Stimulated activated CD4-positive, alpha-beta T cell treated with anti-CD3 and anti-CD28 coated beads, Interleukin-1b, Interleukin-23, amount 100 ng/mL, for 1 hour (primary cell): Measurements from ENCODE around the gene BGN.

ENCODE experiments used
- DNase-seq, 2 donors: peaks; one replicate each; pipeline ENCODE4 v3.0.0-alpha.2; 2020; ENCODE audit warnings: low read depth in 2 of 2

The BGN gene

DNA sequence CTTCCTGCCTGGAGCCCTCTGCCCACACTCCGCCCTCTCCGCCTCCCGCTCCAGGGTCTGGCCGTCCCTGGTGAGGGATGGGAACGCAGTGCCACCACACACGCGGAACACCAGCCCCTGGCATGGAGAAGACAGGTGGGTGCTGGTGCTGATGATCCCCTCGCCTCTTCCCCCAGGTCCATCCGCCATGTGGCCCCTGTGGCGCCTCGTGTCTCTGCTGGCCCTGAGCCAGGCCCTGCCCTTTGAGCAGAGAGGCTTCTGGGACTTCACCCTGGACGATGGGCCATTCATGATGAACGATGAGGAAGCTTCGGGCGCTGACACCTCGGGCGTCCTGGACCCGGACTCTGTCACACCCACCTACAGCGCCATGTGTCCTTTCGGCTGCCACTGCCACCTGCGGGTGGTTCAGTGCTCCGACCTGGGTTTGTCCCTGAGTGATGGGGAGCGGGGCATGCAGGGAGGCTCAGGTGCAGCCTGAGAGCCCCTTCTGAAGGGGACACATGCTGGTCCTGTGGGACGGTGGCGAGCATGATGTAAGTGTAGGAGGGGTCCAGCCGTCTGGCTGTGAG is 9.8 kb downstream of the BGN start:
- no peak for DNase-seq

DNA sequence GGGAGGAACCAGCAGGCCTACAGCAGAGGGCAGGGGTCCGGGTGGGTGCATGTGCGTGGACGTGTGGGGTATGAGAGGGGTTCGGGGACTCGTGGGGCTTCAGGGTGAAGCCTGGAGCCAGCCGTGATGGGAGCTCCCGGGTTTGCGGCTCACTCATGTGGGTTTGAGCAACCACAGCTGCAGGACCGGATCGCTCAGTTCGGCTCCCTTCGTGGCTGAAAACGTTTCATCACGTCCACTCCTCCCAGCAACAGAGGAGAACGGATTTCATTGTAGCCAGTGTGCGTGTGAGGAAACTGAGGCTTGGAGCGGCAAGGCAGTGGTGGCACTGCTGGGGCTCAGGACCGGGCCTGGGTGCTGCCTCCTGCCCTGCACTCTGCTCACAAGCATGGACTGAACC is 10.6 kb downstream of the BGN start:
- DNase-seq = no peak

DNA sequence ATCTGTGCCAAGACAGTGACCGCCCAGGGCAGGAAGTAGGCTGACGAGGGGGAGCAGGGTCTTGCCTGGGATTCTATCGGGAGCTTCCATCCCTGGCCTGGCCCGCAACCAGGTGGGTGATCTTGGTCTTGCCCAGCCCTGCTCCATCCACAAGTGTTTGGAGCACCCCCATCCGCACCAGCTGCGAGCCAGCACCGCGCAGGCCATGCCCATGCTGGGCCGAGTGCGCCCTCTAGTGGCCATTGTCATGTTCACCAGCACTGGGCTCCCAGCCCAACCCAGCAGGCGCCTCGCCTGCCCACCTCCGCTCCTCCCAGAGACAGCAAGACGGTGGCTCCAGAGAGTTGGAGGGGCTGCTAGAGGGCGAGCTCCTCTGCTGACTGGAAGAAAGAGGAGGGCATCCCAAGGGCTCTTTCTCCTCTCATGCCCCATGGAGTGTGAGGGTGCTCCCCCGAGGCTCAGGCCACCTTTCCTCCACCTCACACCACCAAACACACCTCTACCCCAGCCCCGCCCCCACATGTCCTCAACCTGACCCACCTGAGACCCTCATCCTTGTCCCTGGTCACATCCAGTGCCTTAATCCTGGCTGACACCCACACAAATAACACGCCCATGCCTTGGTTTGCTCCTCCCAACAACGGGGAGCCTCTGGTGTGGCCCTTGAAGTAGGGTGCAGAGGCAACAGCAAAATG is 12.9 kb downstream of the BGN start:
- peak; percentile 61 to 77 for DNase-seq

DNA sequence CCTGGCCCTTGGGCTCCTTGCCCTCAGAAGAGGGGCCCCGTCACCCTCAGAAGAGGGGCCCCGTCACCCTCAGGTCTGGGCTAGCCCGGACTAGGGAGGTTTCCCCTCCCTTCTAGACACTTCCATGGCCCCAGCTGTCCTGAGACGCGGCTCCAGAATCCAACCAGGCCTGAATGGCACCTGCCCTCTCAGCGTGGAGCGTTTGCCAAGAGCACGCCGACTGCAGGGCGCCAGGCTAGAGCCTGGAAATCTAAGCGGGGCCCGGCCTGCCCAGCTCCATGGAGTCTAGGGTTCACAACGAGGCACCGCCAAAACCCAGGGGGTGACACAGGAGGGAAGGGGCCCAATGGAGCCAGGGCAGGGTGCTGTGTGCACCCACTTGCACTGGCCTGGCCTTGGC is 14.8 kb downstream of the BGN start:
- no peak for DNase-seq

DNA sequence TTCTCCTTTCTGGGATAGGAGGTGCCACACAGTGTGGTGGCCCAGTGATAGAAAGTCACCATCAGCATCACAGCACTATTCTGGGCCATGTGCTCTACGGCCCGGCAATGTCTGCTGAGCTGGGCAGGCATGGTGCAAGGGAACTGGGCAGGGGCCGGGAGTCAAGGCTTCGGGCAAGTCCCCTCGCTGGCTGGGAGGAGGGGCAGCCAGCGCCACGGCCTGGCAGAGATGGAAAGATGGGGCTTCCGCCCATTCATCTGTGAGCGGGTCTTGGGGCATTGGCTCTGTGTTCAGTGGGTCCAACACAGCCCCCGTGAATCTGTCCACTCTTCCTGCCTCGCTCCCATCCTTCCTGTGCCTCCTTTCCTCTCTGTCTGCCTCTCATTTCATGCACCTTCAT is 15.6 kb downstream of the BGN start:
- DNase-seq = no peak

DNA sequence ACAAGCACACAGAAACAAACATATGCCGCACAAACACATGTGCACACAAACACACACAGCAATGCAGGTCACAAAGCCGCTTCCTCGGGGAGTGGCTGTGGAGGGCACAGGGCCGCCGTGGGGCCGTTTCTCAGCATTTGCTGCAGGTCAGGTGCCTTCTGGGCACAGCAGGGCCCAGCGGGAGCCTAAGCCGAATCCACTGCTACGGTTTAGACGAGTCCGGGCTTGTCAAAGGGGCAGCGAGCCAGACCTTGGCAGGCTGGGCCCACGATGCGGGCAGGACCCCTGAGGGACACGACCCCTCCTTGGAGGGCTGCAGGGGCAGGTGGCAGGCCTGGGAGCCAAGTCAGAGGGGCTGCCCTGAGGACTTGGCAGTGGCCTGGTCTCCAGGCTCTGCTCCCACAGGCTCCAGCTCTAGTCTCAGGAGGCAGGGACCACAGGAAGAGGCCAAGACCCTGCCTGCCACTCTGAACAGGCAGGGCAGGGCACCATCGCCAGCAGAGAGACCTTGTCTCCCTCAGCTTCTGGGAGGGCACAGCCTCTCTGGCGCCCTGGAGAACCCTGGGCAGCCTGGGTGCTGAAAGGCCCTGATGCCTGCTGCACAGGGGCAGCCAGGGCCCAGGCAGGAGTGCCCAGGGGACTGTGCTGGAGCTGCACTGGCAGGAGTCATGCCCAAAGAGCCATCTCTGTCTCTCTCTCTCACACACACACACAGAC is 17.2 kb downstream of the BGN start:
- no peak for DNase-seq

DNA sequence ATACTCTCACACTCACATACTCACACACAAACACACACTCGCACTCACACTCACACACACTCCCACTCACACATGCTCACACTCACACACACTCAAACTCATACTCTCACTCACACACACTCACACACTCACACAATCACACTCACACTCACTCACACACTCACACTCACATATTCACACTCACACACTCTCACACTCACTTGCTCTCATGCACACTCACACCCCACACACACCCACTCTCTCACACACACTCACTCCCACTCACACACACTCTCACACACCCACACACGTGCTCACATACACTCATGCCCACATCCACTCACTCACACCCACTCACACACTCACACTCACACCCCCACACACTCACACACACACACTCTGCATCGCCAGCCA is 17.7 kb downstream of the BGN start:
- DNase-seq = no peak

DNA sequence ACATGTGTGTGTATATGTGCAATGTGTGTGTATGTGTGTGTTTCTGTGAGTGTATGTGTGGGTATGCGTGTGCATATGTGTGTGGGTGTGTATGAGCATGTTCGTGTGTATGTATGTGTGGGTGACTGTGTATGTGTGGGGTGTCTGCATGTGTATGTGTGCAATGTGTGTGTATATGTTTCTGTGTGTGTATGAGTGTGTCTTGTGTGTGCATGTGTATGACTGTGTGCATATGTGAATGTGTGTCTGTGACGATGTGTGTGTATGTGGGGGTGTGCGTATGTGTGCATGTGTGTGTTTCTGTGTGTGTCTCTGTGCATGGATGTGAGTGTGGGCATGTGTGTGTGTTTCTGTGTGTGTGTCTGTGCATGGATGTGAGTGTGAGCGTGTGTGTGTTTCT is 18.5 kb downstream of the BGN start:
- no peak for DNase-seq

DNA sequence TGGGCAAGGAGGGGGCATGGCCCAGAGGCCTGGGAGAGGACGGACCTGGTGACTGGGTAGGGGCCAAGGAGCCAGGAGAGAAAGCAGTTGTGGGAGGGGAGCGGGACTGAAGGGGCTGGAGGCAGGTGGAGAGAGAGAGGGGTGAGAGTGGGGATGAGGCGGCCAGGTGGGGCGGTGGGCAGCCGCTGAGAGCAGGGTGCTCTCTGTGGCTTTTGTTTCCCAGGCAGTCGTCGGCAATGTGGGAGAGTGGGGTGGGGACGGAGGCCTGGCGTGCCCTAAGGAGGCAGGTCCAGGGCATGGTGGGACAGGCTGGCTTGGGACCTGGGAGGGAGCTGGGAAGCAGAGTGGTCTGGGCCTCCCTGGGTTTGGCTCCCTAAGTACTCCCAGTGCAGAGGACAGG is 19.5 kb downstream of the BGN start:
- no peak for DNase-seq

DNA sequence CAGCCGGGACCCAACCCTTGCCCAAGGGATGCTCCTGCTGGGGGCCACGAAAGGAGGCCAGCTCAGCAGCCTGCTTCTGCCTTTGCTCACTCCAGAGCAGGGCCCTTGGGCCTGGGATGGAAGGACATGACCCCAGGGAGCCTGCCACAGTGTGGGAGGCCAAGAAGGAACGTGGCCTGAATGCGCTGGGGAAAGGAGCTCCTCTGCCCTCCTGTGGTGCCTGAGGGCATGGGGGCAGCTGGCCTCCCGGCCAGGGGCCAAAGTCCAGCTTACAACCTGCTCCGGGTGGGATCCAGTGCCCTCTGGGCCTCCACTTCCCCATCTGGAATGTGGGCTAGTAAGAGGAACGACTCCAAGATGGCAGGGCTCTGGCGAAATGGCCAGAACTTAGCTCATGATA is 20.7 kb downstream of the BGN start:
- DNase-seq = no peak

DNA sequence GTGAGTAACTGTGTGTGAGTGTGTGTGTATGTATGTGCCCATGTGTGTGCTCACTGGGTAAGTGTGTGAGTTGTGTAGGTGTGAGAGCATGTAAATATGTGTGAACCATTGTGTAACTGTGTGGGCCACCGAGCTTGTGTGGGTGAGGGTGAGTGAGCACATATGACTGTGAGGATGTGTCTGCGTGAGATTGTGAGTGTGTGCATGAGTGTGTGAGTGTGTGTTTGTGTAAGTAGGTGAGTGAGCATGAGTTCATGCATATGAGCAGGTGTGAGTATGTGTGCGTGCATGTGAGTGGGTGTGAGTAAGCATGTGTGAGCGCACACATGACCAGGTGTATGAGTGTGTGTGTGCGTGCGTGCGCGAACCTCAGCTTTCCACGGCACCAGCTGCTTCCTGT is 21.3 kb downstream of the BGN start:
- no peak for DNase-seq

DNA sequence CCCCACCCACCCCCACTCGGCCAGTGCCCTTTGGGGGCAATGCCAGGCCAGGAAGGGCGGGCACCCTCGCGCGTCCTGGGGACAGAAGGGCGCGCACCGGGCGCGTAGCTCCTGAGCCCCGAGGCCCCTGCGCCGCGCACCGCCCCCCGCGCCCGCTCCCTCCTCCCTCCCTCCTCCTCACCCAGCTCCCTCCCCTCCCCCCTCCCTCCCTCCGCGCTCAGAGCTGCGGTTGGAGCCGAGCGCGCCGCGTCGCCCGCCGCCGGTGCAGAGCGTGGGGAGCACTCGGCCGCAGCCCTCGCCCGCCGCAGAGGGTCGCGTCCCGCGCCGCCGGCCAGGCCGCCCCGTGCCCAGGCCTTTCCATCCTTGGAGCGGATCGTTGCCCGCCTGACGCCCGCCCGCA is 22.6 kb downstream of the BGN start, which contains the start of gene ATP2B3:
ATP2B3 (plus strand) TSS at position 220 of the 400 bp plus-strand sequence. CDS start 18,606 bp downstream, outside the sequence.
- no peak for DNase-seq

DNA sequence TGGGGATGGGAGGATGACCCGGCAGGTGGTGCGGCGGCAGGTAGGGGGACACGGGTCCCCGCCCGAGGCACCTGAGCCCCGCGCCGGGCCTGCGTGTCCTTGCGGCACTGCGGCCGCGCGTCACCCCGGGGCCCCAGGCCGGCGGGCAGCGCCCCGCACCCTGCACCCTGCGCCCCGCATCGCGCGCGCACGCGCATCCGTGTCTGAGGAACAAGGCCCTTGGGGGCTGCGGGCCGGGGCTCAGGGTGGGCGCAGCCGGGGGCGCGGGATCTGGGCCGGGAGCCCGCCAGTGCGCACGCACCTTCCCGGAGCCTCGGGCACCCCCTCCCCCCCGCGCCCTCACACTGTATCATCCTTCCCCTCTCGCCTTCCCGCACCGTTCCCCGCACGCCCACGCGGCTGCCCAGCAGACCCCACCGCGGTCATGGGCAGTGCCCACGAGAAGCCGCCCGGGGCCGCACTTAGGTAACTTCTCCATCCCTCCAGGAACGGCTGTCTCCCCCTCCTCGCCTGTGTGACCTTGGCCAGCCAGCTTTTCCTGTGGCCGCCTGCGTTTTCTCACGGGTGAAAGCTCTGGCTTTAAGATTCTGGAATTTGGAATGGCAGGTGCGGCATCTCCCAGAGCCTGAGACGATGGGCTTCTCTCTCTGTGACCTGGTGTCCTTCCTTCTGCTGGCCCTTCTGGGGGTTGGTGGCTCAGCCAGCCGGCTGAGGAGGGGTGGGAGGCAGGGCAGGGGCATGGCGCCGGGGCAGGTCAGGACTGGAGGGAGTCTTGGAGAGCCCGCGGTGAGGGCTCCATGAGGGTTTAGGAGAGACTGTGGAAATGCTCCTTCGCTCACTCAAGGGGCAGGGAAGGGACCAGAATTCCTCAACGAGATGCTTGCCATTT is 23.4 kb downstream of the BGN start:
- no peak for DNase-seq

DNA sequence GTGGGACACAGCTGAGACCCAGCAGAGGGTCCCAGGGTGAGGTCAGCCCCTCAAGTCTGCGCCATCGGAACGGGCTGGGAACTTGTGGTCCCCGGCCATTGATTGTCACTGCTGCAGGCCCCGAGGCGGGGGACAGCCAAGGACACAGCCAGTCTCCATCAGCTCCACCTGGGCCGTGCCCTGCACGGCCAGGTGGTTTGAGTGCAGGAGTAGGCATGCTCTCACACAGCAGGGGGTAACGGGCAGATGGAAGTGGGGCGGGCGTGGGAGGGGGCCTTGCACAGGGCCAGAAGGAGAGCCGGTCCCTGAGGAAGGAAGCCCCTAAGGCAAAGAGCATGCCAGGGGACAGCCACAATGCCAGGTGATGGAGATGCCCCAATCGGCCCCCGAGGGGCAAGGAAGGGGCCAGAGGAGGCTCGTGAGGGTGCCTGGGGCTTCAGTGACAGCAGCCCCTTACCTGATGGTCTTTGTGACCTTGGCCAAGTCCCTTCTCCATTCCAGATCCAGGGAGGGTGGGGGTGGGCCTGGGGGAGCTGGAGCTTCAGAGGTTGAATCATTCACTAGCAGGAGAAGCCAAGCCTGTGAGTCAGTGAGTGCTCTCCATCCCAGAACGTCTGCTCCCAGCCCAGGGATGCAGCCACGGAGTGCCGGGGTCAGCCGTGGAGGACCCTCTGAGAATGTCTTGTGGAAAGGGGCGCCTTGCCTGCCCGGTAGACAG is 24.9 kb downstream of the BGN start:
- DNase-seq = no peak

DNA sequence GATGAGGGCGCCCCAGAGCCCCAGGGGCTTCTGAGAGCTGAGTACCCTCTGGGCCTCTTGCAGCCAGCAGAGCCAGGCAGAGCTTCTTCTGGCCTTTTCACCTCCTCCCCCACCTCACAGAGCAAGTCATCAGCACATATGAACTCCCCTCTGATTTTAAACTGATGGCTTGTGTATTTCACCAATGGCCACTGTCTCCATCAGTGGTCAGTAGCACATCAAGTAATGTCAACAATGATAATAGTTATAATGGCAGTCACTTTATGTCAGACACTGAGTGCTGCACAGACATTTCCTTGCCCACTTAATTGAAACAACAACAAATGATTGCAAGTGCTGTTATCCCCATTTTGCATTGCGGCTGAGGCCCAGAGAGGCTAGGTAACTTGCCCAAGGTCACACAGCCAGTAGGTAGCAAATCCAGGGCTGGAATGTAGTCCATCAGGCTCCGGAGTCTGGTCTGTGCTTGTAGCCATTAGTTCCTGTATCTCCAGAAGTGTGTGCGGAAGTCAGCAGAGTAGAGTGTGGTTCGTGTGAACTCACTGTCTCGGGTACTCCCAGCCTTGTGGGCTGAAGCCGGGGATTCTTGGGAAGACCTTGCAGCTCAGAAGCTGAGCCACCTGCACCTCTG is 25.6 kb downstream of the BGN start:
- DNase-seq = no peak

DNA sequence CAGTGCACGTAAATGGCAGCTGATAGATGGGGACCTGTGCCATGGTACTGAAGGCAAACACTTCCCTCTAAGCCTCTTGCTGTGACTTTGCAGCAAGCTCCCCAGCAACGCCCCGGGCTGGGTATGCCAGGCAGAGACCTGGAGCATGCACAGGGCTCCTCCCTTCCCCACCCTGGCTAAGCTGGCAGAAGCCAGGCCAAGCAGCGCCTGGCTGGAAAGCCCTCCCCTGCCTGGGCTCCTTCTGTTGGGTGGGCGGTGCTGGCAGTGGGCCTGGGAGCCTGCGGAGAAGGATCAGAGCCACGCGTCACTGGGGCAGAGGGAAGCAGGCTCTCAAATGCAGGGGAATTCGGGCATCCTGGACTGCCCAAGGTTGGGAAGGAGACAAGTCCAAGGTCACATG is 26.3 kb downstream of the BGN start:
- no peak for DNase-seq

DNA sequence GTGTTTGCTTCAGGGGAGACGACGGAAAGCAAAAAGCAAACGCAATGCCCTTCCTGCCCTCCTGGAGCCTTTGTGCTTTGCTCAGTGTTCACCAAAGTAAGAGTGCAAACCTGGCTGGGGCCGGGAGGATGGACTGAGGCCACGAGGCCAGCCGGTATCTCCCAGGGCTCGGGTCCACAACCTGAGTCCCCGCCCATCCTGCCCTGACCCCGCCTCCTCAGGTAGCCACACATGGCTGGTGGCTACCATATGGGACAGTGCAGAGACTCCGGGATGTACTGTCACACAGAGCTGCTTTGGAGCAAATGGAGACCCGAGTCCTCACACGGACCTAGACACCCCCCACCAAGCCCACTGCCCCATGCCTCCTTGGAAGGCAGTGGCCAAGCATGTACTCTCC is 27.5 kb downstream of the BGN start:
- DNase-seq = no peak

DNA sequence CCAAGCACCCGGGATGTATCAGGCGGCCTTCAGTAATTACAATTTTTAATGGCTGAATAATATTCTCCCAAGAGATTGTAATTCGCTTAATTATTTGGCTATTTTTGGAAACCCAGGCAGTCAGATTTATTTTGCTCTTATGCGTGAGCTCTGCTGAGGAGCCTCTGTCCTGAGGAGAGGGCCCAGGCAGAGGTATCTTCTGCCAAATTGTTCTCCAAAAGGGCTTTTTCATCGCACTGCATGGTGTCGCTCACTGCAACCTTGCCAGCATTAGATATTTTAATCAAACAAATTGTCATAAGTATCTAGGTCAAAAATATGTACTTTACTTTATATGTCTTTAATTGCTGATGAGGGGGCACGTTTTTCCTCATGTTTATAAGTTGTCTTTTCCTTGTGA is 28.5 kb downstream of the BGN start:
- no peak for DNase-seq

DNA sequence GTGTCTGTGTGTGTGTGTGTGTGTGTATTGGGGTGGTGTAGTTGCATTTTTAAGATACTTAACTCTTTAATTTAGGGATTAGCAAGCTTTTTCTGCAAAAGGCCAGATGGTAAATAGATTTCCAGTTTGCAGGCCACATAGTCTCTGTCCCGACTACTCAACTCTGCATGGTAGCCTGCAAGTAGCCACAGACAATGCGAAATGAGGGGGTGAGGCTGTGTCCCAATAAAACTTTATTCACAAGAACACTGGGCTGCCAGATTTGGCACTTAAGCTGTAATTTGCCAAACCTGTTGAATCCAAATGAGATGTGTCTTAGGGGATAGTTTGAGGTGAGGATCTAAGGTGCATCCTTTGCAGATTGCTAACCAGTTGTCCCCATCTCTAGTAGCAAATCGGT is 29.5 kb downstream of the BGN start:
- no peak for DNase-seq

DNA sequence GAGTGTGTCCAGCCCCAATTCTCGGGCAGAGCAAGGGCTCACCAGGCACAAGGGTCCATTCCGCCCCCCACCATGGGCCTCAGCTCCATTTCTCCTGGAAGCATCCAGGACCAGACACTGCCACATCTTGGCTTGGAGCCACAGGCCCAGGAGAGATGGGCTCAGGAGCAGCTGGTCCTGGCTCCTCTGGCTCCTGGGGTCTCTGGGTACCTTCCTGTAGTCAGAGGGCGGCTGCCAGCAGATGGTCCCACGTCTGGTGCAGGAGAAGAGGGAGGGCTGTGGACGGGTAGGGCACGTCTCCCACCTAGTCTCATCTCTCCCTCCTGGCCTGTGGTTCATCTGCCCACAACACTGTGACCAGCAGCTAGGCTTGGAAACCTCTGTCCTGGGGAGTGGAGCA is 30.7 kb downstream of the BGN start:
- DNase-seq = no peak

DNA sequence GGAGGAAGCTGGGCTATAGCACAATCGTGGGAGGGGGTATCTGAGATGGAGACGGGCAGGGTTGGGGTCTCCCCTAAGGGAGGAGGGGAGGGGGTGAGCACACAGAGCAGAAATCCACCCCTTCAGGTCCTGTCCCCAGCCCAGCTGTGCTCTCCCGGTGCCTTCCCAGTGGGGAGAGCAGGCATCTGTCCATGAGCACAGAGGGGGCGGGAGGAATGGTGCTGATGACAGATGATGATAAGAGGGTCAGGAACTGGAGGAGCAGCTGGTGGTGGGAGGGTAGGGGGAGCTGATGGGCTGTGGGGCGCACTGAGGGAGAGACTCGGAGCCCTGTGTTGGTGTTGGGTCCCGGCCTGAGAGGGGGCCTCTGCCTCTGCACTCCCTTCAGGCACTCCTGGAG is 31.3 kb downstream of the BGN start:
- DNase-seq = no peak
